K562 (cell line): ENCODE measurements around the gene GPT2. TPM values are rescaled to one million over a fixed set of nuclear protein-coding genes. Genes with fewer than 3 reads are reported as not detected.
A peak's percentile ranks its signal among the peaks of the same experiment; 100 is the strongest.

Source experiments
- HSF4 ChIP-seq: fragments of 250-450 bp; sonication (Bioruptor Pico); IDR thresholded peaks from 2 replicates; pipeline ENCODE4 v2.1.2; 2022; ENCODE audit warnings: mild to moderate bottlenecking, moderate library complexity, borderline replicate concordance
- MECOM ChIP-seq: fragments of 250-450 bp; sonication (Bioruptor Pico); IDR thresholded peaks from 2 replicates; pipeline ENCODE4 v1.8.0; 2022; ENCODE audit warnings: inconsistent platforms
- MIER1 ChIP-seq: fragments of 450-650 bp; IDR thresholded peaks from 2 replicates; pipeline ENCODE4 v1.6.1; 2016; ENCODE audit warnings: antibody characterized with exemption, mild to moderate bottlenecking, low read depth
- NFE2 ChIP-seq: IDR thresholded peaks from 2 replicates; pipeline ENCODE4 v1.6.1; 2014; ENCODE audit warnings: antibody characterized with exemption, low read depth
- PCBP1 ChIP-seq: fragments of 200-400 bp; formaldehyde crosslinking; IDR thresholded peaks from 2 replicates; pipeline ENCODE4 v1.6.1; 2018; ENCODE audit warnings: mild to moderate bottlenecking, low read depth, low read length; ENCODE audit not compliant: poor library complexity, severe bottlenecking
- SP2 ChIP-seq: IDR thresholded peaks from 2 replicates; pipeline ENCODE4 v1.6.1; 2011; ENCODE audit warnings: mild to moderate bottlenecking, low read depth, low read length, moderate library complexity; ENCODE audit not compliant: poor library complexity, severe bottlenecking; ENCODE audit errors: extremely low read depth
- SRSF3 ChIP-seq: fragments of 200-400 bp; formaldehyde crosslinking; IDR thresholded peaks from 2 replicates; pipeline ENCODE4 v1.6.1; 2016; ENCODE audit warnings: mild to moderate bottlenecking, low read length, moderate library complexity; ENCODE audit not compliant: insufficient read depth
- TAF1 ChIP-seq: IDR thresholded peaks from 2 replicates; pipeline ENCODE4 v1.6.1; 2011; ENCODE audit warnings: mild to moderate bottlenecking, low read length, moderate library complexity; ENCODE audit not compliant: insufficient read depth, control insufficient read depth, severe bottlenecking; ENCODE audit errors: extremely low read depth
- ZKSCAN1 ChIP-seq: fragments of 150-350 bp; IDR thresholded peaks from 2 replicates; pipeline ENCODE4 v1.6.1; 2016; ENCODE audit warnings: low read depth, low read length
- ZNF316 ChIP-seq: fragments of 450-650 bp; IDR thresholded peaks from 2 replicates; pipeline ENCODE4 v1.6.1; 2016
- ZNF780A ChIP-seq: fragments of 250-450 bp; sonication (Bioruptor Pico); IDR thresholded peaks from 2 replicates; pipeline ENCODE4 v1.5.0; 2021; ENCODE audit warnings: mild to moderate bottlenecking
- polyA plus RNA-seq, 8 experiments: library from polyadenylated mRNA; depleted of rRNA in 4 of 8; stranded (reverse) in 5 of 8; unstranded in 3 of 8; fragments of >200 nt; fragmentation: Nextera tagmentation in 2 of 8; fragmentation: Illumina TruSeq in 1 of 8; extraction: Ambion mirVana in 2 of 8; extraction: Trizol in 1 of 8; gene quantifications; 2 replicates each; pipeline versions ENCODE4 v1.2.1 to v1.2.3, GENCODE V29; 2011 to 2014; ENCODE audit warnings: inconsistent platforms in 1 of 8, missing spikeins in 1 of 8
- total RNA-seq, 7 experiments: library from RNA; depleted of rRNA in 6 of 7; stranded (reverse); fragments of >200 nt in 6 of 7; fragmentation: Illumina TruSeq in 2 of 7; extraction: Trizol in 2 of 7; gene quantifications; 2 replicates each; pipeline versions ENCODE4 v1.2.1 to v1.2.3, GENCODE V29; 2011 to 2021; ENCODE audit warnings: low replicate concordance in 1 of 7
- TF ChIP-seq, protein P1 (sequence below): fragments of 450-650 bp; IDR thresholded peaks from 2 replicates; pipeline ENCODE4 v1.6.1; 2016; ENCODE audit warnings: missing biosample characterization, missing genetic modification characterization
- TF ChIP-seq, protein P2 (sequence below), 2 experiments: fragments of 450-650 bp in 1 of 2; sonication (generic) in 1 of 2; formaldehyde crosslinking in 1 of 2; IDR thresholded peaks; 2 replicates each; pipeline versions ENCODE4 v1.7.1 to v1.9.0; 2016 to 2022; ENCODE audit warnings: inconsistent platforms in 1 of 2, mild to moderate bottlenecking in 1 of 2, missing genetic modification reagents in 1 of 2
- TF ChIP-seq, protein P3 (sequence below): IDR thresholded peaks from 2 replicates; pipeline ENCODE4 v1.6.1; 2012; ENCODE audit warnings: low read depth, low read length, improper control_type of control experiment, borderline replicate concordance

The GPT2 gene
- total and polyA plus RNA-seq, 9 of the 15 experiments (the other 6 are each of a cell fraction or from before 2014, with no cell fraction given), result 0.79 to 14.4 (median 5.8) TPM

DNA sequence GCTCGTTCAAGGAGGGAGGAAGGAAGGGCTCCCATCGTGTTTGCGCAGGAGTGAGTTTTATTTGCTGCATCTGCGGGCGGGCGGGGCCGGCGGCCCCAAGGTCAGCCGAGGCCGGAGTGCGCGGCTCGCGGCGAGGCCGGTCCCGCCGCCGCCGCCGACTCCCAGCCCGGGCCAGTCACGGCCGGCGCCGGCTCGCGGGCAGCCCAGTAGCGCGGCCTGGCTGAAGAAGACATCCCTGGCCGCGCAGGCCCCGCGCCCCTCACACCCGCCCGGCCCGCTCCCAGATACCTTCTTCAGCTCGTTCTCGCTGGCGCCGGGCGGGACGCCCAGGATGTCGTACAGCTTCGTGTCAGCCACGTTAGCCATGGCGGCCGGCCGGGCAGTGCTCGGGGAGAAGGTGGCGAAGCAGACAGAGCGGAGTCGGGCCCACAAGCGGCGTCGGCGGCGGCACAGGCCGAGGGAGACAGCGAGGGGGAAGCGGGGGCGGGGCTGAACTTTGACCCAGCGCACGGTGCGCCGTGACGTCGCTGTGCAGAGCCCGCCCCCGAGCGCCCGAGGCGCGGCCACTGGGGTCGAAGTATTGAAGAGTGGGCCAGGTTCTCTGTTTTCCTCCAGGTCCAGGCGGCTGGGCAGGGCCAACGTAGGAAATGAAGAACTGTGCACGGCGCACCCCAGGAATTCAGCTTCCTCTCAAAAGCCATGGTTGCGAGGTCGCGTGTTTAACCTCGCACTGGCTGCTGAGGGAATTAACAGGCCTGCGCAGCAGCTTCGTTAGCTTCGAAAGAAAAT, 89.2 kb downstream of the GPT2 start, which contains the start of gene DNAJA2 (continued):
- TF ChIP-seq MECOM (CRISPR knock-in tag) (no peak), SP2 (no peak), ZNF316 (no peak), ZNF780A (CRISPR knock-in tag) (no peak), ZKSCAN1 (0 out of 2 replicates have a peak, but pooled peaks have one; percentile 21), SRSF3 (no peak), NFE2 (no peak), TAF1 (peak; percentile 81), MIER1 (no peak), HSF4 (CRISPR knock-in tag) (no peak), PCBP1 (no peak)
- TF ChIP-seq, protein P1, sequence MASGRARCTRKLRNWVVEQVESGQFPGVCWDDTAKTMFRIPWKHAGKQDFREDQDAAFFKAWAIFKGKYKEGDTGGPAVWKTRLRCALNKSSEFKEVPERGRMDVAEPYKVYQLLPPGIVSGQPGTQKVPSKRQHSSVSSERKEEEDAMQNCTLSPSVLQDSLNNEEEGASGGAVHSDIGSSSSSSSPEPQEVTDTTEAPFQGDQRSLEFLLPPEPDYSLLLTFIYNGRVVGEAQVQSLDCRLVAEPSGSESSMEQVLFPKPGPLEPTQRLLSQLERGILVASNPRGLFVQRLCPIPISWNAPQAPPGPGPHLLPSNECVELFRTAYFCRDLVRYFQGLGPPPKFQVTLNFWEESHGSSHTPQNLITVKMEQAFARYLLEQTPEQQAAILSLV (tag), result no peak
- TF ChIP-seq, protein P2, sequence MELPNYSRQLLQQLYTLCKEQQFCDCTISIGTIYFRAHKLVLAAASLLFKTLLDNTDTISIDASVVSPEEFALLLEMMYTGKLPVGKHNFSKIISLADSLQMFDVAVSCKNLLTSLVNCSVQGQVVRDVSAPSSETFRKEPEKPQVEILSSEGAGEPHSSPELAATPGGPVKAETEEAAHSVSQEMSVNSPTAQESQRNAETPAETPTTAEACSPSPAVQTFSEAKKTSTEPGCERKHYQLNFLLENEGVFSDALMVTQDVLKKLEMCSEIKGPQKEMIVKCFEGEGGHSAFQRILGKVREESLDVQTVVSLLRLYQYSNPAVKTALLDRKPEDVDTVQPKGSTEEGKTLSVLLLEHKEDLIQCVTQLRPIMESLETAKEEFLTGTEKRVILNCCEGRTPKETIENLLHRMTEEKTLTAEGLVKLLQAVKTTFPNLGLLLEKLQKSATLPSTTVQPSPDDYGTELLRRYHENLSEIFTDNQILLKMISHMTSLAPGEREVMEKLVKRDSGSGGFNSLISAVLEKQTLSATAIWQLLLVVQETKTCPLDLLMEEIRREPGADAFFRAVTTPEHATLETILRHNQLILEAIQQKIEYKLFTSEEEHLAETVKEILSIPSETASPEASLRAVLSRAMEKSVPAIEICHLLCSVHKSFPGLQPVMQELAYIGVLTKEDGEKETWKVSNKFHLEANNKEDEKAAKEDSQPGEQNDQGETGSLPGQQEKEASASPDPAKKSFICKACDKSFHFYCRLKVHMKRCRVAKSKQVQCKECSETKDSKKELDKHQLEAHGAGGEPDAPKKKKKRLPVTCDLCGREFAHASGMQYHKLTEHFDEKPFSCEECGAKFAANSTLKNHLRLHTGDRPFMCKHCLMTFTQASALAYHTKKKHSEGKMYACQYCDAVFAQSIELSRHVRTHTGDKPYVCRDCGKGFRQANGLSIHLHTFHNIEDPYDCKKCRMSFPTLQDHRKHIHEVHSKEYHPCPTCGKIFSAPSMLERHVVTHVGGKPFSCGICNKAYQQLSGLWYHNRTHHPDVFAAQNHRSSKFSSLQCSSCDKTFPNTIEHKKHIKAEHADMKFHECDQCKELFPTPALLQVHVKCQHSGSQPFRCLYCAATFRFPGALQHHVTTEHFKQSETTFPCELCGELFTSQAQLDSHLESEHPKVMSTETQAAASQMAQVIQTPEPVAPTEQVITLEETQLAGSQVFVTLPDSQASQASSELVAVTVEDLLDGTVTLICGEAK (IDR thresholded peaks at IDR 0.05), result no peak
- TF ChIP-seq, protein P2 (CRISPR knock-in tag; IDR thresholded peaks at IDR 0.05), result no peak; the same call in 1 of the 2 replicates
- TF ChIP-seq, protein P3, sequence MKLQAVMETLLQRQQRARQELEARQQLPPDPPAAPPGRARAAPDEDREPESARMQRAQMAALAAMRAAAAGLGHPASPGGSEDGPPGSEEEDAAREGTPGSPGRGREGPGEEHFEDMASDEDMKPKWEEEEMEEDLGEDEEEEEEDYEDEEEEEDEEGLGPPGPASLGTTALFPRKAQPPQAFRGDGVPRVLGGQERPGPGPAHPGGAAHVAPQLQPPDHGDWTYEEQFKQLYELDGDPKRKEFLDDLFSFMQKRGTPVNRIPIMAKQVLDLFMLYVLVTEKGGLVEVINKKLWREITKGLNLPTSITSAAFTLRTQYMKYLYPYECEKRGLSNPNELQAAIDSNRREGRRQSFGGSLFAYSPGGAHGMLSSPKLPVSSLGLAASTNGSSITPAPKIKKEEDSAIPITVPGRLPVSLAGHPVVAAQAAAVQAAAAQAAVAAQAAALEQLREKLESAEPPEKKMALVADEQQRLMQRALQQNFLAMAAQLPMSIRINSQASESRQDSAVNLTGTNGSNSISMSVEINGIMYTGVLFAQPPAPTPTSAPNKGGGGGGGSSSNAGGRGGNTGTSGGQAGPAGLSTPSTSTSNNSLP, result no peak
